ENCODE results near the gene JMJD1C.

- TF ChIP-seq EZH2phosphoT487 (IDR thresholded peaks at IDR 0.05; ENCODE audit: low read length): no peak
- TF ChIP-seq CTCF (IDR thresholded peaks at IDR 0.05; ENCODE audit: low read length): no peak
- TF ChIP-seq EZH2 (optimal IDR thresholded peaks at IDR 0.05; ENCODE audit: low read depth, low read length): no peak
These were observed 12.8 kb upstream of the JMJD1C start for GRCh38 chr10:63478564-63478963.

Data from MM.1S (cell line).